ENCODE results near the gene AGFG1. TPM values are rescaled to one million over a fixed set of nuclear protein-coding genes. Genes with fewer than 3 reads are reported as not detected.

The AGFG1 gene
- total RNA-seq, 1 experiment from 2014 or later: 72.5 TPM

- ATAC-seq (no peak), DNase-seq (ENCODE audit: low read depth, low spot score) (no peak)
- H2AFZ ChIP-seq (ENCODE audit: low read depth, low read length, poor library complexity, severe bottlenecking): no peak overlapping the region
- H3K9me3 ChIP-seq (ENCODE audit: control insufficient read depth in 1 of 2, insufficient read depth in 1 of 2, low read depth in 1 of 2, low read length in 2 of 2): no peaks in the 10 kb centered on the region
- BruUV-seq (replicated peaks): no TSS peak
- no peak overlapping the region for H3K4me2 ChIP-seq (ENCODE audit: low read length)
- H3K27me3 ChIP-seq (ENCODE audit: insufficient read depth, low read length): no peaks in the 10 kb centered on the region
- H3K9me2 ChIP-seq (ENCODE audit: insufficient read depth): no peaks in the 10 kb centered on the region
- no peaks in the 10 kb centered on the region for H4K20me1 ChIP-seq (ENCODE audit: insufficient read depth)
- no peak overlapping the region for H3K4me3 ChIP-seq (replicated peaks in 1 of 2; ENCODE audit: low read depth in 1 of 2, low read length in 2 of 2)
- no peaks in the 10 kb centered on the region for H3K4me1 ChIP-seq (ENCODE audit: control insufficient read depth in 1 of 2, insufficient read depth in 2 of 2, low read length in 2 of 2)
- CTCF ChIA-PET: no interaction called here
- RAD21 ChIA-PET (ENCODE audit: low non-redundant PET in 1 of 2, low total read pairs in 2 of 2, uncharacterized antibody in 2 of 2, unreplicated experiment in 2 of 2): no interaction called here
- H3K36me3 ChIP-seq (ENCODE audit: control insufficient read depth in 1 of 2, insufficient read depth in 2 of 2, low read length in 2 of 2): no peaks in the 10 kb centered on the region
- POLR2A ChIA-PET: no interaction called here
- H3K9ac ChIP-seq (ENCODE audit: low read length): no peak overlapping the region
- no peaks in the 10 kb centered on the region for H3K79me2 ChIP-seq (ENCODE audit: insufficient read depth, low read length)
- intact Hi-C loops (cut with micrococcal nuclease): no loop called here
- TF ChIP-seq RAD21 (IDR thresholded peaks at IDR 0.05; ENCODE audit: low read depth): no peak
- TF ChIP-seq SP1 (IDR thresholded peaks at IDR 0.05; ENCODE audit: low read depth): no peak
- no peak for TF ChIP-seq FOSL1 (IDR thresholded peaks at IDR 0.05; ENCODE audit: low read depth)
- TF ChIP-seq CEBPB (IDR thresholded peaks at IDR 0.05; ENCODE audit: low read depth): no peak
- TF ChIP-seq, protein P1, sequence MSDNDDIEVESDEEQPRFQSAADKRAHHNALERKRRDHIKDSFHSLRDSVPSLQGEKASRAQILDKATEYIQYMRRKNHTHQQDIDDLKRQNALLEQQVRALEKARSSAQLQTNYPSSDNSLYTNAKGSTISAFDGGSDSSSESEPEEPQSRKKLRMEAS (IDR thresholded peaks at IDR 0.05): no peak
- no peak for TF ChIP-seq ZBTB33 (IDR thresholded peaks at IDR 0.05; ENCODE audit: extremely low read depth, insufficient replicate concordance, low read length)
- no peak for TF ChIP-seq CTCF (IDR thresholded peaks at IDR 0.05 in 2 of 3, conservative IDR thresholded peaks at IDR 0.05 in 1 of 3; ENCODE audit: borderline replicate concordance in 1 of 3, insufficient read depth in 1 of 3, low read depth in 2 of 3, low read length in 2 of 3)
- TF ChIP-seq EZH2phosphoT487 (IDR thresholded peaks at IDR 0.05; ENCODE audit: borderline replicate concordance): no peak
- TF ChIP-seq POLR2AphosphoS5 (IDR thresholded peaks at IDR 0.05; ENCODE audit: low read depth, low read length): no peak
- no peak for TF ChIP-seq TCF7L2 (IDR thresholded peaks at IDR 0.05; ENCODE audit: borderline replicate concordance, extremely low read depth, insufficient read depth, insufficient read length)
- TF ChIP-seq ZFX (IDR thresholded peaks at IDR 0.05): no peak
- TF ChIP-seq REST (IDR thresholded peaks at IDR 0.05; ENCODE audit: low read depth): no peak
- TF ChIP-seq ELF1 (IDR thresholded peaks at IDR 0.05; ENCODE audit: borderline replicate concordance, low read depth): no peak
- TF ChIP-seq SRF (IDR thresholded peaks at IDR 0.05; ENCODE audit: low read depth): no peak
- TF ChIP-seq ZNF274 (IDR thresholded peaks at IDR 0.05; ENCODE audit: low read depth, low read length): no peak
- no peak for TF ChIP-seq EGR1 (IDR thresholded peaks at IDR 0.05; ENCODE audit: low read depth)
- no peak overlapping the region for H3K27ac ChIP-seq (ENCODE audit: low read depth, low read length)
Measured at GRCh38 chr2:227447606-227448005, 24.4 kb upstream of the AGFG1 start.

Measured in HCT116 (cell line).